ENCODE data around the gene OGFR. TPM values are rescaled to one million over a fixed set of nuclear protein-coding genes. Genes with fewer than 3 reads are reported as not detected.

Gene OGFR
- total RNA-seq, 1 donor from 2014 or later = 31.0 TPM

DNA sequence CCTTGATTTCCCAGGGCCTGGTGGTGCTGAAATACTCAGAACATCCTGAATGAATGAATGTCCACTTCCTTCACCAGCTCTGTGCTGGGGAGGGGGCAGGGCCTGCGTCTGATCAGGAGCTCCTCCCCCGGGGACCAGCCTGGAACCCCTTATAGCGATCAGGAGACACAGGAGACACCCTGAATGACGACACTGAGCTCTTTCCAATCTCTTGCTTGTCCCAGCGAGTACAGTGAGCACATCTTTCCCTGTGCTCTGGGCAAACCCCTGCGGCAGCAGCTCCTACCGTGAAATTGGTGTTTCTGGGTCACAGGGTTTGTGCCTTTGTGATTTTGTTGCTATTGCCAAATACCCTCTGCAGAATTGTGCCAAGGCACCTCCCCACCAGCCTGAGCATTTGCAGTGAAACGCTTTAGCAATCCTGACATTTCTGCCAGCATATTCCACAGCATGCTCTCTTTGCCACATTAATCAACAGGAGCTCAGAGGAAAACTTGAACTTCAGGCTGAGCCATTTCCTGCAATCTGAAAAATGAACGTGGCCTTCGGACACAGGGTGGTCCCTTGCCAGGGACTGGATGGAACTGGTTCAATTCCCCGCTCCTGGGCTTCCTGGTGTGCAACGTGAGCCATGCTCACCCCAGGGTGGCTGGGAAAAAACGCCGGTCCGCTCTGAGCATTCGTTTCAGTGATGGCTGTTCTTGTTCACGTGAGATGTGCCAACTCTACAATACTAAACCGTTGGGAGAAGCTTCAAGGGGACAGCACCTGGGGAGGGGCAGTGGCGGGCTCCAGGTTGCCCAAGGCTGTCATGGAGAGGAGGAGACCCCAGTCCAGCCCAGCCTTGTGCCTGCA is 31.4 kb upstream of the OGFR start:
- Mint-ChIP-seq H3K27me3 (peaks cover 27% of the 10 kb centered on the region), H3K9me3 (ENCODE audit: low read depth) (no peaks in the 10 kb centered on the region), H3K36me3 (ENCODE audit: insufficient read depth) (no peaks in the 10 kb centered on the region), H3K4me1 (ENCODE audit: low read depth) (peaks cover 11% of the 10 kb centered on the region), H3K27ac (no peak overlapping the region), H3K4me3 (ENCODE audit: low read depth) (no peak overlapping the region)
- no peak for DNase-seq (ENCODE audit: low spot score, unreplicated experiment)
- no peak for TF ChIP-seq CTCF (IDR thresholded peaks at IDR 0.05; ENCODE audit: unreplicated experiment)

GRCh38 chr20:62773845-62774714 is 30.6 kb upstream of the OGFR start:
- H3K4me3 Mint-ChIP-seq (ENCODE audit: low read depth) = no peak overlapping the region
- peaks cover 2% of the 10 kb centered on the region for H3K4me1 Mint-ChIP-seq (ENCODE audit: low read depth)
- H3K9me3 Mint-ChIP-seq (ENCODE audit: low read depth) = no peaks in the 10 kb centered on the region

GRCh38 chr20:62774762-62775161 is 29.9 kb upstream of the OGFR start:
- H3K27ac Mint-ChIP-seq = no peak overlapping the region
- H3K27me3 Mint-ChIP-seq = peaks cover 27% of the 10 kb centered on the region
- no peaks in the 10 kb centered on the region for H3K36me3 Mint-ChIP-seq (ENCODE audit: insufficient read depth)
- no peak for TF ChIP-seq CTCF (IDR thresholded peaks at IDR 0.05; ENCODE audit: unreplicated experiment)
- no peak overlapping the region for H3K4me3 Mint-ChIP-seq (ENCODE audit: low read depth)
- DNase-seq (ENCODE audit: low spot score, unreplicated experiment) = no peak
- H3K9me3 Mint-ChIP-seq (ENCODE audit: low read depth) = no peaks in the 10 kb centered on the region
- no peaks in the 10 kb centered on the region for H3K4me1 Mint-ChIP-seq (ENCODE audit: low read depth)

More at GRCh38 chr20:62773845-62774714, 30.6 kb upstream of the OGFR start:
- DNase-seq (ENCODE audit: low spot score, unreplicated experiment) = no peak
- Mint-ChIP-seq H3K27me3 (peaks cover 27% of the 10 kb centered on the region), H3K27ac (no peak overlapping the region), H3K36me3 (ENCODE audit: insufficient read depth) (no peaks in the 10 kb centered on the region)
- TF ChIP-seq CTCF (IDR thresholded peaks at IDR 0.05; ENCODE audit: unreplicated experiment) = no peak

DNA sequence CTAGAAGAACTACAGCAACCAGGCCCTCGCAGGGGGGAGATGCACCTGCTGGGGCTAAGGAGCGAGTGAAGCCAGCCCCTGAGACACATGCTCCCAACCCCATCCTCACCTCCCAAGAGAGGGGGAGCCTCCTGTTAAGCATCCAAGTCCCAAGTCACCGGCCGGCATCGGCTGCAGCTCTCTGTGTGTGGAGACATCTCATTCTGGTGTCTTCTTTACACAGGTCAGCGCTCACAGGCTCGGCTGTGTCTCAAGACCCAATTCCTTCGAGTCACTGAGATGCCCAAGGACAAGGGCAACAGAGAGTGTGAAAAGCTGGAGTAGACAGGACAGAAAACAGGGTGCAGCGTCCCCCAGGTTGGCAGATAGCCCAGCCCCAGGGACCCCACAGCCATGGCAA is 29.4 kb upstream of the OGFR start:
- Mint-ChIP-seq H3K36me3 (ENCODE audit: insufficient read depth) (no peaks in the 10 kb centered on the region), H3K4me3 (ENCODE audit: low read depth) (no peak overlapping the region), H3K27me3 (peaks cover 27% of the 10 kb centered on the region), H3K4me1 (ENCODE audit: low read depth) (no peaks in the 10 kb centered on the region), H3K9me3 (ENCODE audit: low read depth) (no peaks in the 10 kb centered on the region), H3K27ac (no peak overlapping the region)
- TF ChIP-seq CTCF (IDR thresholded peaks at IDR 0.05; ENCODE audit: unreplicated experiment) = no peak
- DNase-seq (ENCODE audit: low spot score, unreplicated experiment) = no peak

GRCh38 chr20:62776035-62776691 is 28.5 kb upstream of the OGFR start:
- Mint-ChIP-seq H3K27ac (no peak overlapping the region), H3K4me1 (ENCODE audit: low read depth) (no peaks in the 10 kb centered on the region), H3K27me3 (peaks cover 27% of the 10 kb centered on the region), H3K36me3 (ENCODE audit: insufficient read depth) (no peaks in the 10 kb centered on the region), H3K4me3 (ENCODE audit: low read depth) (no peak overlapping the region), H3K9me3 (ENCODE audit: low read depth) (no peaks in the 10 kb centered on the region)
- no peak for TF ChIP-seq CTCF (IDR thresholded peaks at IDR 0.05; ENCODE audit: unreplicated experiment)
- no peak for DNase-seq (ENCODE audit: low spot score, unreplicated experiment)

Measured in progenitor cell of endocrine pancreas (in vitro differentiated cells).